Transverse colon (tissue), 4 donors: ENCODE data around the gene GATC. TPM values are rescaled to one million over a fixed set of nuclear protein-coding genes. Genes with fewer than 3 reads are reported as not detected.
"Not testable (repeated sequence)": the region's sequence is repeated elsewhere in the genome, so short reads cannot be mapped to it uniquely, and the experiment has no call there.

Source experiments
- DNase-seq: peaks from one replicate; pipeline ENCODE4 v3.0.0-alpha.2; 2019
- H3K27ac ChIP-seq, 4 donors: fragments of 200-600 bp; sonication (generic); 2 replicates each; pipeline ENCODE4 v1.5.1; 2016 to 2018; ENCODE audit warnings: inconsistent platforms in 4 of 4
- H3K27me3 ChIP-seq: fragments of 200-600 bp; sonication (generic); 2 replicates; pipeline ENCODE4 v1.5.1; 2017; ENCODE audit warnings: inconsistent platforms
- H3K36me3 ChIP-seq, 4 donors: fragments of 200-600 bp; sonication (generic); 2 replicates each; pipeline ENCODE4 v1.5.1; 2017 to 2019; ENCODE audit warnings: inconsistent platforms in 4 of 4
- H3K4me1 ChIP-seq, 4 donors: fragments of 200-600 bp; sonication (generic); 2 replicates each; pipeline ENCODE4 v1.5.1; 2017 to 2020; ENCODE audit warnings: inconsistent platforms in 4 of 4
- H3K4me3 ChIP-seq, 4 donors: fragments of 200-600 bp; sonication (generic); 1 replicate in 1 of 4; 2 replicates in 3 of 4; pipeline versions ENCODE4 v1.5.1 to v1.6.1; 2017 to 2019; ENCODE audit warnings: inconsistent platforms in 4 of 4
- H3K9me3 ChIP-seq, 2 donors: fragments of 200-600 bp; sonication (generic); 2 replicates each; pipeline ENCODE4 v1.5.1; 2017 to 2019; ENCODE audit warnings: inconsistent platforms in 2 of 2
- CTCF ChIP-seq, 5 experiments: fragments of 200-600 bp in 3 of 5; fragments of 450-650 bp in 2 of 5; sonication (generic) in 3 of 5; IDR thresholded peaks; 1 replicate in 2 of 5; 2 replicates in 3 of 5; pipeline ENCODE4 v1.5.1; 2016 to 2017; ENCODE audit warnings: antibody characterized with exemption in 5 of 5, inconsistent platforms in 3 of 5, mild to moderate bottlenecking in 2 of 5, moderate library complexity in 1 of 5
- EP300 ChIP-seq: sonication (generic); formaldehyde crosslinking; IDR thresholded peaks from one replicate; pipeline ENCODE4 v1.6.1; 2017; ENCODE audit warnings: antibody characterized with exemption, low read depth
- POLR2A ChIP-seq: fragments of 450-650 bp; IDR thresholded peaks from one replicate; pipeline ENCODE4 v1.6.1; 2016; ENCODE audit warnings: antibody characterized with exemption, mild to moderate bottlenecking, moderate library complexity
- POLR2AphosphoS5 ChIP-seq, 3 donors: sonication (generic); formaldehyde crosslinking; IDR thresholded peaks; one replicate each; pipeline ENCODE4 v1.6.1; 2016; ENCODE audit warnings: antibody characterized with exemption in 3 of 3
- WGBS, 2 donors: methylation state at CpG; one replicate each; pipeline ENCODE4 v1.1.5; 2018; ENCODE audit warnings: low coverage in 1 of 2; 5-methylcytosine and 5-hydroxymethylcytosine counted together
- in situ Hi-C, 4 donors: fragments of 200-750 bp; cut with MboI; loops; one replicate each; pipeline versions ENCODE4 v1.15.0 to v1.15.1; 2017; ENCODE audit warnings: low sequenced_read_pairs in 3 of 4, low pct_ligation_motif_present in 1 of 4, low pct_unique_long_range_greater_than_20kb in 1 of 4
- intact Hi-C: fragments of 100-400 bp; cut with DNase I; formaldehyde crosslinking; loops from one replicate; pipeline ENCODE4 v1.15.1; 2023; ENCODE audit warnings: low total_unique reads
- total RNA-seq, 4 donors: library from RNA; depleted of rRNA; stranded (reverse); fragments of >200 nt; gene quantifications; one replicate each; pipeline ENCODE4 v1.1.0, GENCODE V29; 2016

Gene GATC
- total RNA-seq, 4 donors from 2014 or later, result 15.5 to 21.6 (median 19.2) TPM

GRCh38 chr12:120438495-120439198 lies 7.6 kb upstream of the GATC start:
- WGBS, 2 donors, result 21 to 33% methylated on average over 9 to 17 of the region's 17 CpGs
- no peaks in the 10 kb centered on the region for H3K9me3 ChIP-seq
- TF ChIP-seq EP300, result no peak
- TF ChIP-seq POLR2A, result no peak
- TF ChIP-seq CTCF (IDR thresholded peaks at IDR 0.05), result no peak
- peak overlapping the region; percentile 69 to 94 (median 83) for H3K4me3 ChIP-seq
- no peak for DNase-seq
- in situ Hi-C loops, result loop anchor here in 2 of 4 donors (10.0 kb wide), 2 partner anchors 84 to 114 kb away; partner anchors contain the start of gene PLA2G1B (in 1 of the 2)
- peak overlapping the region; percentile 90 to 92 (median 92) for H3K27ac ChIP-seq
- no peaks in the 10 kb centered on the region for H3K27me3 ChIP-seq
- intact Hi-C loops, result no loop called here
- H3K36me3 ChIP-seq, result peaks cover 0 to 7% (median 2%) of the 10 kb centered on the region in 4 donors
- H3K4me1 ChIP-seq, result peaks cover 11 to 20% (median 13%) of the 10 kb centered on the region in 4 donors

- Histone ChIP-seq H3K36me3 (peaks cover 0 to 14% (median 4%) of the 10 kb centered on the region in 4 donors), H3K27ac (peak overlapping the region; percentile 90 to 92 (median 92)), H3K27me3 (no peaks in the 10 kb centered on the region), H3K4me3 (peak overlapping the region in 1 of 4 donors; percentile 94), H3K4me1 (peaks cover 11 to 21% (median 14%) of the 10 kb centered on the region in 4 donors), H3K9me3 (no peaks in the 10 kb centered on the region)
- 9 to 60% methylated on average over 1 to 6 of the region's 6 CpGs for WGBS, 2 donors
- intact Hi-C loops (no loop called here), in situ Hi-C loops (loop anchor here in 2 of 4 donors (10.0 kb wide), 2 partner anchors 85 to 115 kb away; partner anchors contain the start of gene PLA2G1B (in 1 of the 2))
- peak; percentile 57 for DNase-seq
- no peak for TF ChIP-seq EP300
- peak in 4 of 5 experiments; percentile 54 to 69 (median 62) for TF ChIP-seq CTCF (IDR thresholded peaks at IDR 0.05)
Measured at GRCh38 chr12:120439646-120440247, 6.5 kb upstream of the GATC start.

DNA sequence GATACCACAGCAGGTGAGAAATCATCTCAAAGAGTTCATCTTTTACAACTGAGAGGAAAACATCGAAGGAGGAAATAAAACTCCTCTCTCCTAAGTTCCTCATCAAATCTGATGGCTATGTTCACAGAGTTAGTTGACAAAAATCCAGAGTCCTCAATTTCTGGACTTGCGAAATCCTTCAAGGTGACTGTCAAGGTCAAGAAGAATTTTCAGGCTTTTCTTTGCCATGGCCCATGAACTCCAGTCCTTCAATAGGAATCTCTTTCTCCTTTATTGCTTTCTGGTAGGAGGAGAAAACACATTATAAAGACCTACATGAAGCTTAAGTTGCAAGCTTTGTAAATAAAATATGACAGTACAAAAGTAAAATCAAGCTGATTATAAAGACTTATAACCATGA lies 1.6 kb upstream of the GATC start:
- Histone ChIP-seq H3K4me1 (peaks cover 12 to 30% (median 23%) of the 10 kb centered on the region in 4 donors), H3K36me3 (peaks cover 0 to 15% (median 4%) of the 10 kb centered on the region in 4 donors), H3K27ac (peak overlapping the region in 2 of 4 donors; percentile 12), H3K9me3 (no peaks in the 10 kb centered on the region), H3K27me3 (no peaks in the 10 kb centered on the region), H3K4me3 (no peak overlapping the region)
- WGBS, 2 donors, result 55 to 77% methylated on average over 2 of the region's 2 CpGs
- TF ChIP-seq POLR2A, result no peak
- no peak for TF ChIP-seq EP300
- TF ChIP-seq CTCF (IDR thresholded peaks at IDR 0.05), result no peak
- no peak for TF ChIP-seq POLR2AphosphoS5 (IDR thresholded peaks at IDR 0.05)
- intact Hi-C loops, result no loop called here
- in situ Hi-C loops, result no loop called here
- DNase-seq, result no peak

DNA sequence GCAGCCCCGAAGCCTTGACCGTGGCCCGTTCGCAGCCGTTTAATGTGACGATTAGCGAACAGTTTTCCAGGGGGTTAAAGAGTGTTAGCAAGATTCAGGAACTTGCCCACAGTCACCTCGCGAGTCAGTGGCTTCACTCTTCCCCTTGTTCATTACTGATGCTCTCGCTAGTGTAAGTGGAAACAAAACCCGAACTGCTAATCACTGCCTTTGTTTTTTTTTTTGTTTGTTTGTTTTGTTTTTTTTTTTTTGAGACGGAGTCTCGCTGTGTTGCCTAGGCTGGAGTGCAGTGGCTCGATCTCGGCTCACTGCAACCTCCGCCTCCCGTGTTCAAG lies 567 bp downstream of the GATC start:
- in situ Hi-C loops, DNase-seq, intact Hi-C loops, H3K27me3 ChIP-seq, H3K9me3 ChIP-seq: not testable (repeated sequence)
- Histone ChIP-seq H3K27ac (peak overlapping the region; percentile 86 to 91 (median 90)), H3K36me3 (peaks cover 0 to 15% (median 0%) of the 10 kb centered on the region in 4 donors), H3K4me3 (peak overlapping the region; percentile 69 to 78 (median 73)), H3K4me1 (peaks cover 8 to 27% (median 21%) of the 10 kb centered on the region in 4 donors)
- 4% methylated on average over 10 to 17 of the region's 17 CpGs for WGBS, 2 donors
